H9 (cell line): ENCODE results near the gene CLINT1. TPM values are rescaled to one million over a fixed set of nuclear protein-coding genes. Genes with fewer than 3 reads are reported as not detected.

ENCODE experiments used
- DNase-seq: peaks from one replicate; pipeline ENCODE4 v3.0.0-alpha.2; 2017
- H2AFZ ChIP-seq: one replicate; pipeline ENCODE4 v1.6.1; 2013; ENCODE audit warnings: mild to moderate bottlenecking, low read length, control low read depth, moderate library complexity
- H2AK5ac ChIP-seq: 2 replicates; pipeline ENCODE4 v1.6.1; 2013; ENCODE audit warnings: low read length, control low read depth, mixed read lengths; ENCODE audit not compliant: insufficient read length
- H2BK120ac ChIP-seq: one replicate; pipeline ENCODE4 v1.6.1; 2013; ENCODE audit warnings: low read depth, mild to moderate bottlenecking, low read length, control low read depth, inconsistent platforms; ENCODE audit not compliant: poor library complexity, severe bottlenecking
- H2BK12ac ChIP-seq: 2 replicates; pipeline ENCODE4 v1.6.1; 2013; ENCODE audit warnings: low read length, control low read depth, mixed read lengths, low read depth; ENCODE audit not compliant: insufficient read length
- H2BK15ac ChIP-seq: 2 replicates; pipeline ENCODE4 v1.6.1; 2013; ENCODE audit warnings: low read depth, low read length, control low read depth
- H2BK20ac ChIP-seq: one replicate; pipeline ENCODE4 v1.6.1; 2013; ENCODE audit warnings: low read depth, mild to moderate bottlenecking, low read length, control low read depth, inconsistent platforms; ENCODE audit not compliant: poor library complexity, severe bottlenecking
- H2BK5ac ChIP-seq: 2 replicates; pipeline ENCODE4 v1.6.1; 2013; ENCODE audit warnings: low read length, control low read depth, mixed read lengths; ENCODE audit not compliant: insufficient read length
- H3K14ac ChIP-seq: 2 replicates; pipeline ENCODE4 v1.6.1; 2013; ENCODE audit warnings: low read length, control low read depth; ENCODE audit not compliant: insufficient read depth
- H3K18ac ChIP-seq: 2 replicates; pipeline ENCODE4 v1.6.1; 2013; ENCODE audit warnings: low read depth, mild to moderate bottlenecking, mixed read lengths, low read length, control low read depth; ENCODE audit not compliant: insufficient read length
- H3K23ac ChIP-seq: 2 replicates; pipeline ENCODE4 v1.6.1; 2013; ENCODE audit warnings: low read length, control low read depth, mixed read lengths, low read depth; ENCODE audit not compliant: insufficient read length
- H3K23me2 ChIP-seq: 2 replicates; pipeline ENCODE4 v1.6.1; 2013; ENCODE audit warnings: low read depth, mild to moderate bottlenecking, mixed read lengths, low read length, control low read depth; ENCODE audit not compliant: insufficient read length, poor library complexity, severe bottlenecking
- H3K27ac ChIP-seq: 2 replicates; pipeline ENCODE4 v1.5.1; 2013; ENCODE audit warnings: low read length, control low read depth, mixed read lengths, low read depth; ENCODE audit not compliant: insufficient read length
- H3K27me3 ChIP-seq: 2 replicates; pipeline ENCODE4 v1.6.1; 2013; ENCODE audit warnings: low read length, control low read depth, inconsistent platforms; ENCODE audit not compliant: insufficient read depth
- H3K4ac ChIP-seq: 2 replicates; pipeline ENCODE4 v1.6.1; 2013; ENCODE audit warnings: low read depth, mild to moderate bottlenecking, control low read depth, inconsistent platforms, low read length, moderate library complexity
- H3K4me1 ChIP-seq: 2 replicates; pipeline ENCODE4 v1.6.1; 2013; ENCODE audit warnings: low read length, control low read depth, inconsistent platforms; ENCODE audit not compliant: insufficient read depth
- H3K4me2 ChIP-seq: 2 replicates; pipeline ENCODE4 v1.6.1; 2013; ENCODE audit warnings: low read length, control low read depth, mixed read lengths; ENCODE audit not compliant: insufficient read length, insufficient read depth
- H3K56ac ChIP-seq: 2 replicates; pipeline ENCODE4 v1.6.1; 2013; ENCODE audit warnings: low read depth, mild to moderate bottlenecking, mixed read lengths, low read length, control low read depth; ENCODE audit not compliant: insufficient read length
- H3K79me1 ChIP-seq: 2 replicates; pipeline ENCODE4 v1.6.1; 2013; ENCODE audit warnings: low read depth, mild to moderate bottlenecking, moderate library complexity, low read length, control low read depth, inconsistent platforms; ENCODE audit not compliant: insufficient read depth, poor library complexity, severe bottlenecking
- H3K79me2 ChIP-seq: 2 replicates; pipeline ENCODE4 v1.6.1; 2013; ENCODE audit warnings: low read length, control low read depth, inconsistent platforms; ENCODE audit not compliant: insufficient read depth
- H3K9ac ChIP-seq: 2 replicates; pipeline ENCODE4 v1.6.1; 2013; ENCODE audit warnings: low read length, control low read depth, mixed read lengths; ENCODE audit not compliant: insufficient read length; ENCODE audit errors: extremely low read depth
- H3K9me3 ChIP-seq: one replicate; pipeline ENCODE4 v1.6.1; 2013; ENCODE audit warnings: low read depth, low read length, inconsistent platforms; ENCODE audit not compliant: control insufficient read depth
- H3T11ph ChIP-seq: one replicate; pipeline ENCODE4 v1.6.1; 2013; ENCODE audit warnings: mild to moderate bottlenecking, low read length, control low read depth, inconsistent platforms
- H4K20me1 ChIP-seq: one replicate; pipeline ENCODE4 v1.6.1; 2013; ENCODE audit not compliant: control insufficient read depth, insufficient read length, insufficient read depth
- H4K5ac ChIP-seq: 2 replicates; pipeline ENCODE4 v1.6.1; 2013; ENCODE audit warnings: low read depth, mild to moderate bottlenecking, mixed read lengths, low read length, control low read depth; ENCODE audit not compliant: insufficient read length
- H4K8ac ChIP-seq: replicated peaks from 2 replicates; pipeline ENCODE4 v1.6.1; 2013; ENCODE audit warnings: low read length, control low read depth, mixed read lengths, low read depth; ENCODE audit not compliant: insufficient read length
- H4K91ac ChIP-seq: 2 replicates; pipeline ENCODE4 v1.6.1; 2013; ENCODE audit warnings: low read depth, mild to moderate bottlenecking, moderate library complexity, mixed read lengths, low read length, control low read depth; ENCODE audit not compliant: insufficient read length
- H3K27ac Mint-ChIP-seq, 3 experiments: 2 replicates in 2 of 3; 3 replicates in 1 of 3; pipeline ENCODE4 v1.8.0; 2020 to 2021; ENCODE audit warnings: mixed read lengths in 3 of 3, mild to moderate bottlenecking in 1 of 3, moderate library complexity in 1 of 3
- H3K27me3 Mint-ChIP-seq: 2 replicates; pipeline ENCODE4 v1.8.0; 2021; ENCODE audit warnings: low read depth, mild to moderate bottlenecking, moderate library complexity, mixed read lengths
- H3K36me3 Mint-ChIP-seq, 3 experiments: 2 replicates in 2 of 3; 3 replicates in 1 of 3; pipeline ENCODE4 v1.8.0; 2020 to 2021; ENCODE audit warnings: low read depth in 3 of 3, mixed read lengths in 3 of 3; ENCODE audit not compliant: insufficient read depth in 1 of 3
- H3K4me1 Mint-ChIP-seq, 2 experiments: 2 replicates each; pipeline ENCODE4 v1.8.0; 2020; ENCODE audit warnings: mixed read lengths in 2 of 2
- H3K4me3 Mint-ChIP-seq, 2 experiments: 2 replicates in 1 of 2; 3 replicates in 1 of 2; pipeline ENCODE4 v1.8.0; 2020 to 2021; ENCODE audit warnings: mild to moderate bottlenecking in 2 of 2, mixed read lengths in 2 of 2, moderate library complexity in 1 of 2
- H3K9me3 Mint-ChIP-seq, 2 experiments: 2 replicates in 1 of 2; 3 replicates in 1 of 2; pipeline ENCODE4 v1.8.0; 2020; ENCODE audit warnings: mild to moderate bottlenecking in 2 of 2, mixed read lengths in 2 of 2, moderate library complexity in 1 of 2
- WGBS: extraction: QIAGEN DNeasy Blood & Tissue Kit; methylation state at CpG from one replicate; pipeline ENCODE4 v1.1.7; 2013; ENCODE audit warnings: missing lambda C conversion rate, low lambda C conversion rate, mixed read lengths; ENCODE audit not compliant: insufficient read length; ENCODE audit errors: extremely low coverage; 5-methylcytosine and 5-hydroxymethylcytosine counted together
- total RNA-seq: library from RNA; stranded (reverse); gene quantifications from 2 replicates; pipeline ENCODE4 v1.2.1, GENCODE V29; 2021
- TF ChIP-seq, protein P1 (sequence below): fragments of 200-600 bp; sonication (generic); conservative IDR thresholded peaks from 3 replicates; pipeline ENCODE4 v1.8.0; 2021; ENCODE audit warnings: antibody characterized with exemption, mild to moderate bottlenecking

Gene CLINT1
- total RNA-seq, 1 experiment from 2014 or later: 79.1 TPM

DNA sequence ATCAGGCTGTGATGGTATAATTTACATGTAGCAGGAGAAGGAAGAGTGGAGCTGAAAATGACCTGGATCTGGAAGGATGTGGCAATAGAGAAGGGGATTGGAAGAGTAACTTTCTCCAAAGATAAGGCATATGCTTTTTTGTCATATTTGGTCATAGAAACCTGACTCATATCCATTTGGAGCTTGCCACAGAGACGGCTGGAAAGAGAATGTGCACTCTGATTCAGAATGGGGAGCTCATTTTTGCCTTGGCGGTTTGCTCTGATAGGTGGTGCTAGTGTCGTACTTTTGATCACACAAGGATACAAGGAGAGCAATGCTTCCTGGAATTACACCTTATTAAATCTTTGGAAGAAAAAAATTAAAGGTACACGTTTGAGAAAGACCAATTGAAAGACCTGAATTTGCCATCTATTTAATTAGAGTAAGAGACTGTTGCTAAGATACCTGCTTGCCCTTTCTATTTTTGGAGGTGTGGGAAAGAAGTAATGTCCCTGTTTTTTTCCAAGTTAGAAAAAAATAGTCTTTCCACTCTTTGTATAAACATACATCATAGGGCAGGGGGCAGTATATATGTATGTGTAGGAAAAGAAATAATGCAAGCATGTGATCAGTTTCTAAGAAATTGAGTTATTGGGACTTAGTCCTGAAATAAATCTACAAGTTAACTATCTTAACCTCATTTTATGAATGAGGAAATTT, 110.0 kb downstream of the CLINT1 start:
- Histone ChIP-seq H3K23me2 (peaks cover 6% of the 10 kb centered on the region), H2BK12ac (no peak overlapping the region), H2BK120ac (no peak overlapping the region), H3K9me3 (no peaks in the 10 kb centered on the region), H3K4me1 (no peaks in the 10 kb centered on the region), H4K8ac (no peak overlapping the region), H2BK20ac (no peak overlapping the region), H2AFZ (no peak overlapping the region), H4K5ac (no peak overlapping the region), H4K20me1 (no peaks in the 10 kb centered on the region), H3K27me3 (peaks cover 7% of the 10 kb centered on the region), H3K79me2 (no peaks in the 10 kb centered on the region), H3K4me2 (no peak overlapping the region), H3K23ac (no peak overlapping the region), H3K18ac (no peak overlapping the region), H3K79me1 (no peaks in the 10 kb centered on the region), H2AK5ac (no peak overlapping the region), H3K27ac (no peak overlapping the region), H3T11ph (no peak overlapping the region), H3K9ac (no peak overlapping the region), H2BK5ac (no peak overlapping the region), H4K91ac (no peak overlapping the region), H3K14ac (no peak overlapping the region), H2BK15ac (no peak overlapping the region), H3K4ac (no peak overlapping the region), H3K56ac (no peak overlapping the region)
- TF ChIP-seq, protein P1, sequence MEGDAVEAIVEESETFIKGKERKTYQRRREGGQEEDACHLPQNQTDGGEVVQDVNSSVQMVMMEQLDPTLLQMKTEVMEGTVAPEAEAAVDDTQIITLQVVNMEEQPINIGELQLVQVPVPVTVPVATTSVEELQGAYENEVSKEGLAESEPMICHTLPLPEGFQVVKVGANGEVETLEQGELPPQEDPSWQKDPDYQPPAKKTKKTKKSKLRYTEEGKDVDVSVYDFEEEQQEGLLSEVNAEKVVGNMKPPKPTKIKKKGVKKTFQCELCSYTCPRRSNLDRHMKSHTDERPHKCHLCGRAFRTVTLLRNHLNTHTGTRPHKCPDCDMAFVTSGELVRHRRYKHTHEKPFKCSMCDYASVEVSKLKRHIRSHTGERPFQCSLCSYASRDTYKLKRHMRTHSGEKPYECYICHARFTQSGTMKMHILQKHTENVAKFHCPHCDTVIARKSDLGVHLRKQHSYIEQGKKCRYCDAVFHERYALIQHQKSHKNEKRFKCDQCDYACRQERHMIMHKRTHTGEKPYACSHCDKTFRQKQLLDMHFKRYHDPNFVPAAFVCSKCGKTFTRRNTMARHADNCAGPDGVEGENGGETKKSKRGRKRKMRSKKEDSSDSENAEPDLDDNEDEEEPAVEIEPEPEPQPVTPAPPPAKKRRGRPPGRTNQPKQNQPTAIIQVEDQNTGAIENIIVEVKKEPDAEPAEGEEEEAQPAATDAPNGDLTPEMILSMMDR: no peak
- Mint-ChIP-seq H3K4me1 (peaks cover 8 to 11% of the 10 kb centered on the region in 2 experiments), H3K27ac (no peak overlapping the region), H3K36me3 (peaks cover 0 to 5% (median 3%) of the 10 kb centered on the region in 3 experiments; a peak in 2 of 7 replicates), H3K27me3 (peaks cover 16% of the 10 kb centered on the region), H3K9me3 (no peaks in the 10 kb centered on the region), H3K4me3 (no peak overlapping the region)
- WGBS: no CpG with 5 or more reads among the region's 4 CpGs
- DNase-seq: no peak
